NCI-H345 treated with DMSO at 0.1 percent for 48 hours (cell line): ENCODE data around the gene SCGN.

Experiments
- DNase-seq: peaks from one replicate; lab custom pipeline; 2025; ENCODE audit not compliant: unreplicated experiment; lab: John Stamatoyannopoulos, UW

The SCGN gene

DNA sequence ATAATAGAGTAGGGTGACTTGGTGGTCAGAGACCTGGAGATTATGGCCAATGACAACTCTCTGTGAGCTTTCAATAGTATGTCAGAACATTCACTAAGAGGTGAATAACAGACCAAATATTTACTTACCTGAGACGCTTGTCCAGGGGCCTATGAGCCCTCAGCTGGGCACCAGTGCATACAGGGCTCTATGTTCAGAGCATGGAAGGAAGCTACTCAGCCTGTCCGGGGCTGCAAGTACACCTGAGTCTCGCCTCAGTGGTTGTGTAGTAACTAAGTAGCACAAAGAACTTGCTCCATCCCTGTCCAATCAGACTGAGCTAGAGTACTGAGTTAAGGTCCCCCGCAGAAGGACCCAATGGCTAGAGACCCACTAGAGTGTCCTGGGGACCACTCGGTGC, 11.6 kb upstream of the SCGN start:
- DNase-seq, result no peak

DNA sequence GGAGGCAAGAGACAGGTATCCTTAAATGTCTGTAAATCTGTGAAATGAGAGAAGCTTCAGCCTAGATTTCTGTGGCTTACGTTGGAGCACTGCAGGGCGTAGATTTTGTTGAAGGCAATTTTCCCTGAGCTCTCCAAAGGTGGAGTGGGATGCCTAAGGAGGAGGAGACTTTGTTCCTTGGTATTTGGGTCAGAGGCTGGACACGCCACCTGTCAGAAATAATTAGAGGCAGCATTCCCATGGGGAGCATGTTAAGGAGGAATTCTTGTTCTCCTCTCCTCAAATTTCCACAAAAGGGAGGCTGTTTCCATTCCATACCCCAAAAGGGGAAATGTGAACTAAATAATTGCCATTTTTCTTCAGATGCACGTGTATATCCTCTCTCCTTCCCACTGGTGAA, 11.1 kb upstream of the SCGN start:
- no peak for DNase-seq

DNA sequence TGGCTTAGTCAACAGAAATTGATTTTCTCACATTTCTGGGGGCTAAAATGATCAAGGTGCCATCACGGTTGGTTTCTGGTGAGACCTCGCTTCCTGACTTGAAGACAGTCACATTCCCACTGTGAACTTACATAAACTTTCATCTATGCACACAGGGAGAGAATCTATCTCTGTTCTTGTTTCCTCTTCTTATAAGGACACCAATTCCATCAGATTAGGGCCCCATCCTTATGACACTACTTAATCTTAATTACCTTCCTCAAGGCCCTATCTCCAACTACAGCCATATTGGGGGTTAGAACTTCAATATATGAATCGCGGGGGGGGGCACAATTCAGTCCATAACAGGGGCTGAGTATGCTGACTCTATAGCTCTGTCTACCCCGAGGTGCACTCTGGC, 10.6 kb upstream of the SCGN start:
- DNase-seq, result no peak

DNA sequence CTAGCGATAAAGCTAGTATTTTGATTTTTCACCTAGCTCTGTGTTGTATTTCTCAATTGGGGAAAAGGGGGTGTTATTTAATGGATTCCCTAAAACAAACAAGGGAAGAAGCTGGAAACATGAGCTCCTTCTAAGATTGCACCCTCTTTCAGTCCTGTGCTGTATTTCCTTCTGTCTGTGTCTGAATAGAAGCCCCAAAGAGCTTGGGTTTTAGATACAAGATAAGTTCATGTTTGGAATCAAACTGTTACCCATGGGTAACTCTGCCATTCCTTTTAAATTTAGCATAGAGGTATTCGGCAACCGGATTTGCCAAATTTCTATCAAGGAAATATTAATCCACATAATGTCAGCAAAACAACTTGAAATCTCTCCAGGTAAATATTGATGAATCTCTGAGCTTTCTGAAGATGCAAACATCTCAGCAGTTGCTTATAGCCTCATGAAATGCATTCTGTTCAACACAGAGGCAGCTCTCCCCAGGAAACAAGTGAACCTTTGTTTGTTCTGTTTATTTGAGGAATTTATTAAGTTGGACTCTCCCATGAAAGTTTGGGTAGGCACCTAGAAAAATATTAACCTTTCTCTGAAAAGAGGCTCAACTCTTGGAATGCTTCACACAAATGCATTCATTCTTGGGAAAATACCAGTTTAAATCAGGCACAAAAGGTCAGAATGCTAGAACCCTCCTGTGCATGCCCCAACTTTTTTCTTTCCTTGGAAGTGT, 9.9 kb upstream of the SCGN start:
- DNase-seq, result no peak

DNA sequence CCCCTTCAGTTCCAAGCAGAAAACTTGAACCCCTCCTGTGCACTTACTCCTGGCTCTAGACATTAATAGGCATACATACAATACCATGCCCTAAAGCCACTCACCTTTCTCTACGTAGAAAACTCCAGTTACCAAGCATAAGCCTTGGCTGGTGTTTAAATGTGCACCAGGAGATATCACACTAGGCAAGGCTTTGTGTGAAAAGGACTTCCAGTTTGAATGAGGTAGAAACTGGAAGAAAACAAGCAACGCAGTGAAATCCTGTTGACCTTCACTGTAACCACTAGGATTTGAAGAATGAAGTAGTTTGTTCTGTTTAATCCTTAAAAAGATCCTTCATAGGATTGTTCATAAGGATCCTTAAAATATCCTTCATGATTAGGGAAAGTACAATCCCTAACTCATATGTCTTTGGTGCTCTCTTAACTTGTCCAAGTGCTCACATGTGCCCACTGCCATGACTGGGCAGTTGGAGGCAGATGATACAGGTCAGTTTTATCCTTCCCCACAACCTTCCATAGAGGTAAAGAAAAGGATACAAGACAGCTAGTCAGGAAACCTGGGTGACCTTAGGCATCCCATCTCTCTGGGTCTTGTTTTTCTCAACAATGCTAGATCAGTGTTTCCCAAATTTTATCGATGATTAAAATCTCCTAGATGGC, 9.2 kb upstream of the SCGN start:
- no peak for DNase-seq

DNA sequence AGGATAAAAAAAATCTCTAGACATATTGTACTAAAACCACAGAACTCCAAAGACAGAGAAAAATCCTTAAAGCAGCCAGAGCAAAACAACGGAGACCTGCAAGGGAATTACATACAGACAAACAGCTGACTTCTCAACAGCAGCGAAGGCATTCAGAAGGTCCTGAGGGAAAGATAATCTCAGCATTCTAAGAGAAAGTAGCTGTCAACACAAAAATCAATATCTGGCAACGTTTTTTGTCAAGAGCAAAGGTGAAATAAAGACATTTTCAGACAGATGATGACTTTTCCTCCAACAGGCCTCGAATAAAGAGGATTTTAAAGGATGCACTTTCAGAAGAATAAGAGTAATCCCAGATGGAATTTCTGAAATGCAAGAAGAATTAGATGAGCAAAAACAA, 6.1 kb upstream of the SCGN start:
- DNase-seq, result no peak

DNA sequence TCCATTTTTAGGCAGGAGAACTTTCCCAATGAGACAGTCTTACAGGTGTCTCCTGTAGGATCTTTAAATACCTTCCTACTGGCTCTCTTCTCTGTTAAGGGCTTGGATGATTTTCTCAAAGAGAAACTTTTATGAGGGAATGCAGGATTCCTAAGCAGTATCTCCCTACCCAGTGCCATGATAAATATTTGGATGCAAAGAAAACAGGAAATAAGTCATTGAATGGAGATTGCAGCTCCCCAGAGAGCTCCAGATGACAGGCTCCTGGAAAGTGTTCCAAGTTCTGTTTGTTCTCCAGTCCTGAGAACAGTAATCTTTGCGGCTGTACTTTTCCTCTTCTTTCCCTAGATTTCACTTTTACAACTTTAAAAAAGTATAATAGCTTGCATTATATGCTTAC, 2.4 kb upstream of the SCGN start:
- DNase-seq, result no peak

DNA sequence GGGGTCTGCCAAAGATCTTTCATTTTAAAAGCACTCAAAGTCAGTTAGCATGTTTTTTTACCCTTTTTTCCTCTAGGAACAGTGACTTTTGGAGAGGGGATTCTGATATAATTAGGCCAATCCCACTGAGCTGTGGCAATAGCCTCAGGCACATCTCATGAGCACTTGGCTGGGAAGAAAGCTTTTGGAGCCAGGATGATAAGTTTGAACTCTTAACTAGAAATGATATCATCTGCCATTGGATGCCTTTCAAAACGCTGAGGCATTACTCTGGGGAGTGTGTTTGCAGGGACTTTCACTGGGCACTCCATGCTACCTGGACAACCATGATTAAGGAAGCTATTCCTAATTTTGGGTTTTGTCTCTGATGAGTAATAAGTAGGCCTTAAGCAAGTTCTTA, 3.7 kb downstream of the SCGN start:
- peak; percentile 65 for DNase-seq

DNA sequence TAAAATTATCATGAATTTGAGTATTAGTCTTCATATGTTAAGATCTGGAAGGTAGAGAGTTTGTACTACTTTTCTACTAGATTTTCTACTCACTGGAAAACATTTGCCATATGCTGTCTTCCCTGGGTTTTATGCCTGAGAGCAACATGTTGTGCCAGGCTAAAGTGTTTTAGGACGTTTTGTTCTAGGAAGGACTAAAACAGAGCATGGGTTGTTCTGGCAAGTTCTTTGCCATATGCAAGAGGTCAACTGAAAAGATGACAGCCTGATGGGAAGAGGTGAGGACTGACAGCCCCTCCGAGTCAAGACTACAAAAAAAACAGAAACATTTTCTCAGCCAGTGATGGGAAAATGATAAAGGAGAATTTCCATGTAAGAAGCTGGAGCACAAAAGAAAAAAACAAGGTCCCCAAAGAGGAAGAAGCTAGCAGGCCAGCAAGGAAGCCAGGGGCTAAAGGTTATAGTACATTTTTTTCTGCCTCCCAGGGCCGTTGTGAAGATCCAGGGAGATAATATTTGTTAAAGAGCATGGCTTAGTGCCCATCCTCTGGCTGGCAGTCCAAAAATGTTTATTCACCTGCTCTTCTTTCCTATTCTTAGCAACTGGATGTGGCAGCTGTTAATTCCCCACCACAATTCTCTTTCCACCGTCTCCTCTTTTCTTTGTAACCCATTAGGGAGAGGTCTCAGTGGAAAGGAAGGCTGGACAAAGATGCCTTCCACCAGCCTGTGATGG, 7.8 kb downstream of the SCGN start:
- peak; percentile 73 for DNase-seq

DNA sequence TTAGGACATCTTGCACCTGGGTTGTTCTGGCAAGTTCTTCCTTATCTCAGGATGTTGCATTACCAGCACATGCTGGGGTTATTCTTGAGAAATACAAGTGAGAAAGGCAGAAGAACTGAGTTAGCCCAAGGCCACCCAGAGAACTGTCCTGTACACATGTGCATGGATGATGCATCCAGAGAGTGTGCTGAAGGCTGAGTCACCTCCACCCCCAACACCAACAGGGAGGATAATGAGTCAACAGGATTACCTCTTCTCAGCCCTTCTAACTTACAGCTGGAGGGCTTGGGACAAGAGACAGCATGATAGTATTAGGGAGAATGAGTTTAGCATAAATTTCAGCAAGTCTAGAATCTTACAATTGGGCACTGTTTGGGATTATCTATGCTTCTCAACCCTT, 8.5 kb downstream of the SCGN start:
- DNase-seq, result peak; percentile 38

DNA sequence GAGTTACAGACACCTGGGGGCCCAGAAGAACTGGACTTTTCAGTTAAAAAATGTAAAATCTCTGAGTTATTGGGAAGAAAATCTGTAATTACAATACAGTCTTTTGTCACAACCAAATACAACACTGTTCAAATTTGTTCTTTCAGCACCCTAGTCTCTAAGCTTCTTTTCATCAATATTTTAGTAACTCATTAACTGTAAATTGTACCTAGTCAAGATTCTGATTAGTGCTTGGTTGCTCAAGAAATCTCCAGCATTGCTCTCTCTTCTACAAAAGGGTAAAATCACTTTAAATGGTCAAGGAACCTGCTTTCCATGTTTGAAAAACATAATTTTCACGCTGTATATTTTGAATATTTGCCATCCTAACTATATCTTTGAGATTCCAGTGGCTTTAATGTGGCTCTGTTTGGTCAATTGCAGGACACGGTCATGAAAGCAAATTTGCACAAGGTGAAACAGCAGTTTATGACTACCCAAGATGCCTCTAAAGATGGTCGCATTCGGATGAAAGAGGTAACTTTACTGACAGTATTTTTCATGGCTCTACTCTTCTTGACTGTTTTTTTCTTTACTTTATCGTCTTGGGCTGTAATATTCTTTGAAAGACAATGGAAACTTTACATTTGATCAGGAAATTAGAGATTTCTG, 9.2 kb downstream of the SCGN start:
- no peak for DNase-seq

DNA sequence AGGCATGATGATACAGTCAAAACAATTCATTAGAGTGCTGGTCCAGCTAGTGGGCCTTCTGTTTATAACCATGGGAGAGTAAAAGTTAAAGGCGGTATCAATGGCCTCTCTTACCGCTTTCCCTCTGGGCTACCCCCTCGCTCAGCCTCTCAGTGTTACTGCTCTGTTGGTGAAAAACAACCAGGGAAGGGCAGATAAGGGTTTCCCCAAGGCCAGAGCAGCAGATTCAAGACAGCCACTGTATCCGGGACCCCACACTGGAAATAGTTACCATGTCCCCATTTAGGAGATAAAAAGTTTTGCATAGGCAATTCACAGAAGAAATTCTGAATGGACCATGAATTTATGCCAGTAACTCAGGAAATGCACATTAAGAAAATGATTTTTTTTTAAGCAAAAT, 13.4 kb downstream of the SCGN start:
- DNase-seq, result no peak

DNA sequence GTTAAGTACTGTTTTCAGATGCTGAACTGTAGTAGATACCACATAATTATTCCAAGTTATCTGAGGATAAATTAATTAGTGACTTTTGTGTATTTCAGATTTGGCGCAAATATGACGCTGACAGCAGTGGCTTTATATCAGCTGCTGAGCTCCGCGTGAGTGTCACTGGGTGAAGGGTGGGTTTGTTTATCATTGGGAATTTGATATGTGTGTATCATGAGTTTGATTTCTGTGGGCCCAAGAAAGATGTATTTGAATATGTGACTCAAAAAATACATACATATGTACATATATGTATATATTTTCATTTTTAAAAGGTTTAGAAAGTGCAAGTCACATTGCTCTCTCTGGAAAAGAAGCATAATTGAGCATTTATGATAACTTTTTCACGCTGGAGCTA, 17.4 kb downstream of the SCGN start:
- no peak for DNase-seq

DNA sequence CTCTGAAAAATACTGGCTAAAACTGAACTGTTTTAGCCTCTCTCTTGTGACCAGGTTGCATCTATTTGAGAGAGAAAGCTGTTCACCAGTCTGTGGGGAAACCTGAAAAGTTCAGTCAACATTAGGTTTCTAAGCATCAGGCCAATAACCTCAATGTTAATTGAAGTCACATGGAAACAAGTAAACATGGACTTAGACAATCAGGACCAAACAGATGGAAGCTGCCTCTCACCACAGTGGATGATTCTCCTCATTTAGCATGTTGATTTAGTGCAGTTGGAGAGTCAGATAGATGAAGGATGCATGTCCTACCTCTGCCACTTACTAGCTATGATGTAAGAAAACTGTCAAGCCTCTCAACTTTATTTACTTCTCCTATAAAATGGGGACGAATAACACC, 18.2 kb downstream of the SCGN start:
- DNase-seq, result peak; percentile 74

DNA sequence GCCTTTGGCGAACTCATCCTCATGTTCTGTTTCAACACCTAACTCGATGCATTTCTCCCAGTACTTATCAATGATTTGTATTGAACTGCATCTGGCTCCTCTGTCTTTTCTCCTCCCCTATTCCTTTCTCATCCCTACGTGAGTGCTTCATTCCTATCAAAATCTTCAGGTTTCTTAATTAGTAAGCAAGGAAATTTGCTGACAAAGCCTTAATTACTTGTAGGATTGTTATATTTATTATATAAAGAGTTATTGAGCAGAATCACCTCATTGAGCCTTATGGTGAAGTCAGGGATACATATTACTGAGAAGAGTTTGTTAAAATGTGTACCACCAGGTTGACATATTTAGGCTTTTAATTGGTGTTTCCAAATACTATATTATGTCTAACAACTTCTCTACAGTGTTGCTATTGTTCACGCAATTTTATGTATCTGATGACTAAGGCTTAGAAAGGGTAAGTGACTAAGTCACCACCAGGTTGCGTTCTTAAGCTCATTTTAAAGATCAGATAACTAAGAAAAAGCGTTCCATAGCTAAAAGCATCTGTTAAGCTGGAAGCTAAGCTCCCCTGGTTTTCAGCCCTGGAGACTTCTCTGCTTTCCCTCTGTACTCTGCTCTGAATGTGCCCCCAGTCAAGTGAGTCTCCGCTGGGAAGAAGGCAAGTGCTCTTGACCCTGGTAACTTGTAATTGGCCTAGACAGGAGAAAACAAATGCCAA, 18.9 kb downstream of the SCGN start:
- no peak for DNase-seq

DNA sequence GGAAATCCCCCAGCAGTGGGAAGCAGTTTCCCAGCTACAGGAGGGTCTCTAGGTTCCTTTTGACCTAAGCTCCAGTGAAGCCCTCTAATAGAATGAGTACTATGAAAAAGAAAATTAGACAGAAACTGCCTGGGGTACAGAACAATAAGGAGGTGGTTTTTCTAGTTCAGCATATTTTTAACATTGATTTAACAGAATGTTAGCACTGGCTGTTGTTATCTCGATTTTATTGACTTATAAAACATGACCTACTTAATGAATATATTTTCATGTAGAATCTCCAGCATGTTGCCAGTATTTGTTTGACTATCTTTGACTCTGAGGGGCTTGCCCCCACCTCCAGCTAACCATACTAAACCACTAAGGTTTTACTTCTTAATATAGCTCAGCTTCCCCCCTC, 19.6 kb downstream of the SCGN start:
- no peak for DNase-seq

DNA sequence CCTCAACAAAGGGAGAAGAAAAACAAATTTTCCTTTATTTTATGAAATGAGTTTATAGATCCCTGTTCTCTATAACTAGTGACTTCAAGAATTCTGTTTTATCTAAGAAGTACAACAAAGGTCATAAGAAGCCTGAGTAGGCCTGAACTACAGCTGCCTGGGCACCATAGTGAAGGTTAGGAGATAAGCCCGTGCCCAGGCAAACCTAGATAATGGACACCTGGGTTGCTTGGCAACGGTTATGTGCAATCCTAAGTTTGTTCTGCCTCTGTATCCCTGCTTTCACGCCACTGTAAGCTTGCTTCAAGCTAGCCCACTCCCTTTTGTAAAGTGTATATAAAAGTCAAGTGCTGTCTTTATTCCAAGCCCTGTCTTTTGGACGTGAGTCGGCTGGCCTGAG, 23.2 kb downstream of the SCGN start:
- no peak for DNase-seq

DNA sequence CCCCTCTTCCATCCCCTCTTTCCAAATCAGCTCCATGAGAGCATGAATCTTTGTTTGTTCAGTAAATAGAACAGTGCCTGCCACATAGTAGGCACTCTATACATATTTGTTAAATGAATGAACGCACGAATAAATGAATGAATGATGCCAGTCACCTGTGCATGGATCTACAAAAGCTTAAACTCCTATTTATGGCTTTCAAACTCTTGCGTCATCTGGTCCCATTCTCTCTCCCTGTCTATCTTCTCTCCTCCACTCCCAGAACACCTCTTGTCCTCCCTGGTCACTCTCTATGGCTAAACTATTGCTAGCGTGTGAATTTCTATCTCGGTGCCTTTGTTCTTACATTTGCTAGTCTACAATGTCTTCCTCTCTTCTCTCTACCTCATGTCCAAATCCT, 24.8 kb downstream of the SCGN start:
- DNase-seq, result no peak

DNA sequence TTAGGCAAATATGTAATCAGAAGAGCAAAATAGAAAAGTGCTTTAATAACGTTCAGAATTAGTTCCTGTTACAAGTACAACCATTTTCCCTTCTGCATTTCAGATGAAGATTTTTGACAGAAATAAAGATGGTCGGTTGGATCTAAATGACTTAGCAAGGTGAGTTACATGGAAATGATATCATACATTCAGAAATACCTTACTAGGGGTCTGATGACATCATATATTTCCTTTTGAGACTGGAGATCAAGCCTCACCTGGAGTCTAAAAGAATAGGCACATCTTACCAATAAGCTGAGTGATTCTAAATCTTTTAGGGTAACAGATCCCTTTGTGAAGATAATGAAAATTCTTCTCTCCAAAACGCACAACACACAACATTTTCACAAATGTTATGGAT, 29.8 kb downstream of the SCGN start:
- DNase-seq, result no peak

DNA sequence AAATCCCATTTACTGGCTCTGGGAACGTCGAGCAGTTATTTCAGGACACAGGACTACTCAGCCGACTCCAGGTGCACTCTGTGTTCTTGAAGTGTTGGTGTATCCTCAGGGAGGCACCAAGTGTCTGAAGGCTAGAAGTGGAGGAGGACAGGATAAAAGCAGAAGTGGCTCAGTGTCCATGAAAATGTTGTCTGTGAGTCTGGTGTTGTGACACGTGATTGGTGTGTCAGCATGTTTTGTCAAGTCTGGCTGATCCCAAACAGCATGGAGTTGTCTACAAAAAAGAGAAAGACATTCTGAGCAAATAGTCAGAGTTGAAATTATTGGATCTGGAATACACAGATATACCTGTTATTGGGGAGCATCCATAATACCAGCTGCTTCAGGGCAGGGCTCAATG, 30.3 kb downstream of the SCGN start:
- no peak for DNase-seq

DNA sequence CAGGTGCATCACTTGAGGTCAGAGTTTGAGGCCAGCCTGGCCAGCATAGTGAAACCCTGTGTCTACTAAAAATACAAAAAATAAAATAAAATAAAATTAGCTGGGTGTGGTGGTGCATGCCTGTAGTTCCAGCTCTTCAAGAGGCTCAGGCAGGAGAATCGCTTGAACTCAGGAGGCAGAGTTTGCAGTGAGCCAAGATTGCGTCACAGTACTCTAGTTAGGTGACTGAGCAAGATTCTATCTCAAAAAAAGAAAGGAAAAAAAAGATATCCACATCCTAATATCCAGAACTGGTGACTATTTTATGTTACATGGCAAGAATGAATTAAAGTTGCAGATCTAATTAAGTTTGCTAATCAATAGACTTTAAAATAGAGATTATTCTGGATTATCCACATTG, 32.5 kb downstream of the SCGN start:
- no peak for DNase-seq
